Suprapubic skin (tissue), 4 donors: ENCODE results near the gene OR7A17. TPM values are rescaled to one million over a fixed set of nuclear protein-coding genes. Genes with fewer than 3 reads are reported as not detected.

Experiments
- DNase-seq, 2 donors: peaks; one replicate each; pipeline ENCODE4 v3.0.0-alpha.2; 2019; ENCODE audit warnings: low spot score in 2 of 2
- H3K27ac ChIP-seq: fragments of 200-600 bp; sonication (generic); one replicate; pipeline ENCODE4 v1.5.1; 2019
- H3K27me3 ChIP-seq: fragments of 200-600 bp; sonication (generic); one replicate; pipeline ENCODE4 v1.5.1; 2019
- H3K36me3 ChIP-seq: fragments of 200-600 bp; sonication (generic); one replicate; pipeline ENCODE4 v1.5.1; 2019
- H3K4me1 ChIP-seq: fragments of 200-600 bp; sonication (generic); one replicate; pipeline ENCODE4 v1.5.1; 2019
- H3K4me3 ChIP-seq: fragments of 200-600 bp; sonication (generic); one replicate; pipeline ENCODE4 v1.5.1; 2019; ENCODE audit warnings: mild to moderate bottlenecking
- H3K9me3 ChIP-seq: fragments of 200-600 bp; sonication (generic); one replicate; pipeline ENCODE4 v1.5.1; 2019
- CTCF ChIP-seq, 2 donors: fragments of 200-600 bp in 1 of 2; fragments of 450-650 bp in 1 of 2; sonication (generic) in 1 of 2; IDR thresholded peaks; one replicate each; pipeline ENCODE4 v1.5.1; 2016 to 2019; ENCODE audit warnings: antibody characterized with exemption in 2 of 2, mild to moderate bottlenecking in 1 of 2, moderate library complexity in 1 of 2
- EP300 ChIP-seq: sonication (generic); formaldehyde crosslinking; IDR thresholded peaks from one replicate; pipeline ENCODE4 v1.6.1; 2017; ENCODE audit warnings: antibody characterized with exemption
- POLR2A ChIP-seq, 2 donors: fragments of 450-650 bp; IDR thresholded peaks; one replicate each; pipeline ENCODE4 v1.6.1; 2017; ENCODE audit warnings: antibody characterized with exemption in 2 of 2, mild to moderate bottlenecking in 2 of 2, moderate library complexity in 2 of 2
- POLR2AphosphoS5 ChIP-seq, 3 donors: sonication (generic); formaldehyde crosslinking; IDR thresholded peaks; one replicate each; pipeline ENCODE4 v1.6.1; 2017; ENCODE audit warnings: antibody characterized with exemption in 3 of 3
- WGBS: methylation state at CpG from one replicate; pipeline ENCODE4 v1.1.5; 2018; 5-methylcytosine and 5-hydroxymethylcytosine counted together
- total RNA-seq, 4 donors: library from RNA; depleted of rRNA; stranded (reverse); fragments of >200 nt; gene quantifications; one replicate each; pipeline ENCODE4 v1.1.0, GENCODE V29; 2016

OR7A17 gene
- total RNA-seq, 4 donors from 2014 or later, result not detected

DNA sequence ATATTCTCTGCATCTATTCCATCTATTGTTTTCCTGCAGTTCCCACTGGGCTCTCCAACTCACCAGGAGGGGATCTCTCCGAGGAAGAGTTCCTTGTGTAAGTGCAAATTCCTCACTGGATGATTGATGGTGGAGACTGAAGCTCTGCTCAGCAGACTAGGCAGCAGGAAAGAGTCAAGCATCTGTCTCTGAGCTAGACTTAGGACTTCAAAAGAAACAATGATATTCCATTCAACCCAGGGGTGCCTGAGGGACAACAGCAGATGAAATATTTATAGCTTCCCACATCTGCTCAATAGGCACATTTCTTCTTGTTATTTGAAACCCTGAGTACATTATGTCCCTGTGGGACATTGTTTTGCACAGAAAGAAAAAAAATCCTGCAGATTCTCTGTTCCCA, 50.9 kb downstream of the OR7A17 start, which contains the start of the genes OR7A5 and OR7C1:
Gene OR7A5 (minus strand): TSS at position 175 of the 400 bp plus-strand sequence. CDS start 6,944 bp downstream, outside the sequence.
Gene OR7C1 (minus strand): TSS at position 175 of the 400 bp plus-strand sequence. CDS start 35,049 bp downstream, outside the sequence.
- peak within 1 kb of the TSS; percentile 67 for H3K27ac ChIP-seq
- no peaks in the 10 kb centered on the region for H3K9me3 ChIP-seq
- 9% methylated on average over 1 of the region's 1 CpG for WGBS
- H3K4me1 ChIP-seq, result peaks cover 3% of the 10 kb centered on the region
- H3K4me3 ChIP-seq, result peak within 1 kb of the TSS; percentile 22
- H3K27me3 ChIP-seq, result no peaks in the 10 kb centered on the region
- peak in 1 of 3 donors; percentile 24 for TF ChIP-seq POLR2AphosphoS5 (IDR thresholded peaks at IDR 0.05)
- no peak for TF ChIP-seq CTCF (IDR thresholded peaks at IDR 0.05)
- no peak for TF ChIP-seq EP300
- TF ChIP-seq POLR2A (IDR thresholded peaks at IDR 0.05), result no peak
- no peak for DNase-seq
- no peaks in the 10 kb centered on the region for H3K36me3 ChIP-seq

GRCh38 chr19:14830702-14831101, 55.2 kb downstream of the OR7A17 start:
- H3K27me3 ChIP-seq, result no peaks in the 10 kb centered on the region
- peaks cover 3% of the 10 kb centered on the region for H3K4me1 ChIP-seq
- H3K9me3 ChIP-seq, result no peaks in the 10 kb centered on the region
- 71% methylated on average over 4 of the region's 4 CpGs for WGBS
- H3K4me3 ChIP-seq, result no peak overlapping the region
- H3K27ac ChIP-seq, result no peak overlapping the region
- no peaks in the 10 kb centered on the region for H3K36me3 ChIP-seq
- no peak for DNase-seq
- TF ChIP-seq CTCF (IDR thresholded peaks at IDR 0.05), result no peak
- no peak for TF ChIP-seq POLR2AphosphoS5 (IDR thresholded peaks at IDR 0.05)
- no peak for TF ChIP-seq POLR2A (IDR thresholded peaks at IDR 0.05)

Other genes starting within 250 kb of the OR7A17 start
- not detected for gene ADGRE3, start 211.3 kb downstream of the OR7A17 start, total RNA-seq
- 10 to 100 TPM in 3 of 4 donors, 1 to 10 TPM in 1; 8.7 to 43.1 (median 16.8) TPM for gene ZNF333, start 196.1 kb downstream of the OR7A17 start, total RNA-seq
- 10 to 100 TPM in 3 of 4 donors, 1 to 10 TPM in 1; 8.1 to 14.3 (median 12.9) TPM for gene ADGRE2, start 107.6 kb downstream of the OR7A17 start, total RNA-seq
- gene OR7A5, start 50.9 kb downstream of the OR7A17 start, total RNA-seq, result 1 to 10 TPM in 3 of 4 donors, under 1 TPM in 1; 0.91 to 3.7 (median 2.7) TPM
- gene OR7C1, start 50.9 kb downstream of the OR7A17 start, total RNA-seq, result 10 to 100 TPM in 1 of 4 donors, 1 to 10 TPM in 3; 4.4 to 11.2 (median 5.1) TPM
- not detected for gene OR7A10, start 37.2 kb downstream of the OR7A17 start, total RNA-seq
- gene OR7C2, start 55.4 kb upstream of the OR7A17 start, total RNA-seq, result not detected
- 10 to 100 TPM in 1 of 4 donors, 1 to 10 TPM in 3; 2.8 to 24.5 (median 9.8) TPM for gene SLC1A6, start 93.7 kb upstream of the OR7A17 start, total RNA-seq
- gene CASP14, start 163.3 kb upstream of the OR7A17 start, total RNA-seq, result 100 to 1,000 TPM; 123 to 363 (median 254) TPM
- not detected for gene OR1I1, start 196.1 kb upstream of the OR7A17 start, total RNA-seq
- gene SYDE1, start 221.3 kb upstream of the OR7A17 start, total RNA-seq, result 10 to 100 TPM in 1 of 4 donors, 1 to 10 TPM in 3; 3.8 to 17.8 (median 6.8) TPM